KBM-7 (cell line): ENCODE results near the gene AHRR.

Experiments
- DNase-seq: peaks from one replicate; pipeline ENCODE4 v3.0.0-alpha.2; 2015
- in situ Hi-C: fragments of 300-500 bp; cut with MboI; formaldehyde crosslinking; loops from 2 replicates; pipeline ENCODE4 v1.14.3; 2020; ENCODE audit warnings: low sequenced_read_pairs, low pct_unique_long_range_greater_than_20kb, mixed read lengths

AHRR gene

DNA sequence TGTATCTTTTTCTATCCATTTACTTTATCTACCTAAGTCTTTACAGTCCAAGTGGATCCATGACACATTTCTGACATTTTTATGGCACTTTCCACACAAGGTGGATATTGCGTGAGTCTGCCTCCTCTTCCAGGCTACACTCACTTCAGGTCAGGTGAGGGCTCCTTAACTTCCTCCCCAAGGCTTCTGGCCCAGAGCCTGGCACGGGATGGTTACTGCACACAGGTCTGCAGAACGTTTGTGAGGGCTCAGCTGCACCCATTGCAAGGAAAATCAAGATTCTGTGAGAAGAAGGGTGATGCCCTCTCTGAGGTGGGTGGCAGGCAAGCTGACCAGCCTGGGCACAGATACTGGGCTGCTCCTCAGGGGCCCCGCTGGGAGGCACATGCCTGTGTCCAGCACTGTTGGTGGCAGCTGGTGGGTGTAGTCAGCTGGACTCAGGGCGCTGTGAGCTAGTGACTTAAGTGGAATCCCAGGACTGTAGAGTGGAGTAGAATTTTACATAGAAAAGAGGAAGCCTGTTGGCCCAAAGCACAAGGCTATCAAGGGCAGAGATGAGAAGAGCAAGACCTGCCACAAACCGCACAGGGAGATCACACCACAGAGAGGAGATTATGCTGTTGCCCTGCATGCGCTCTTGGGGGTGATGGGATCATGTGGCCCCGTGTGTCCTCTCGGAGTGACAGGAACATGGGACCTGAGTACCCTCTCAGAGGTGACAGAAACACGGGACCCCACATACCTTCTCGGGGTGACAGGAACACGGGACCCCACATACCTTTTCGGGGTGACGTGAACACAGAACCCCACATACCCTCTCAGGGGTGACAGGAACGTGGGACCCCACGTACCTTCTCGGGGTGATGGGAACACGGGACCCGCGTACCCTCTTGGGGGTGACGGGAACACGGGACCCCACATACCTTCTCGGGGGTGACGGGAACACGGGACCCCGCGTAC, 21.3 kb downstream of the AHRR start:
- DNase-seq, result peak; percentile 86
- in situ Hi-C loops, result no loop called here

DNA sequence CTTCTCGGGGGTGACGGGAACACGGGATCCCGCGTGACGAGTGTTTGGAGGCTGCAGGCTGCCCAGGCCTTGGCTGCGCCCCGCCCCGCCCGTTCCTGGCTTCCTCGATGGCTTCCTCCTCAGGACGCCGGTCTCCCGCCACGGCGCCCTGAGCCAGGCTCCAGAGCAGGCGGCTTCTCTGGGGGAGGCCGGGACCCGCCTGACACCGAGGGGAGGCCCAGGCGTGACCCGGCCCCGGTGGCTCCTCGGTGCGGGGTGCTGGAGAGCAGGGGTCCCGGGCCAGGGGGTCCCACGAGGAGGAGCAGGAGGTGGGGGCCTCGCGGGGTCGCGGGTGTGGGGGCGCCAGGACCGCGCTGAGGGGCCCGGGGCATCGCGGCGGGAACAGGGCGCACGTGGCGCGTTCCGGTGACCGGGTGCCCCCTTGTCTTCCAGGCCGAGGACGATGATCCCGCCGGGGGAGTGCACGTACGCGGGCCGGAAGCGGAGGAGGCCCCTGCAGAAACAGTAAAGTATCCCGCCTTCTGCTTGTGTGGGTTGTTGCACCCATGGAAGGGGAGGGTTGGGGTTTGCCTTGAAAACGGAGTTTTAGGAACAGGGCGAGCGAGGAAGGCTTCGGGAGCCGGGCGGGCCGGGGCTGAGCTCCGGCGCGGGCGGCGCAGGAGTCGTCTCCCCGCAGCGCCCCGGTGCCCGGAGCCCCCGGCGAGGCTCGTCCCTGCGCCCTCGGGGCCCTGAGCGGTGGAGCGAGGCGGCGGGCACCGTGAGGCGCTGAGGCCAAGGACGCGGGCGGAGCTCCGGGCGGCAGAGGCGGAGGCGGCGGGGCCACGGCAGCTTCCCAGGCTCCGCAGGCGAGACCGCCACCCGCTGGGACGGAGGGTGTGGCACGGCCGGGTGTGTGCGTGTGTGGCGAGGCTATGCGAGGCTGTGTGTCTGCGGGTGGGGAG, 22.2 kb downstream of the AHRR start:
- DNase-seq, result no peak
- in situ Hi-C loops, result no loop called here

DNA sequence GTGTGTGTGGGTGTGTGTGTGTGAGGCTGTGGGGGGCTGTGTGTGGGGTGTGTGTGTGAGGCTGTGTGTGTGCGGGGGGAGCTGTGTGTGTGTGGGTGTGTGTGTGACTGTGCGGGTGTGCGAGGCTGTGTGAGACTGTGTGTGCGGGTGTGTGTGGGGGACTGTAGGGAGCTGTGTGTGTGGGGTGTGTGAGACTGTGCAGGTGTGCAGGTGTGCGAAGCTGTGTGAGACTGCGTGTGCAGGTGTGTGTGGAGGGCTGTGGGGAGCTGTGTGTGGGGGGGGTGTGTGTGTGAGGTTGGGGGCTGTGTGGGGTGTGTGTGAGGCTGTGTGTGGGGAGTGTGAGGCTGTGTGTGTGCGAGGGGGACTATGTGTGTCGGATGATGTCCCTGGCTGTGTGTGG, 23.2 kb downstream of the AHRR start:
- DNase-seq, result no peak
- in situ Hi-C loops, result no loop called here

- DNase-seq, result no peak
- in situ Hi-C loops, result no loop called here
Observed at GRCh38 chr5:345404-346195, 24.1 kb downstream of the AHRR start.

DNA sequence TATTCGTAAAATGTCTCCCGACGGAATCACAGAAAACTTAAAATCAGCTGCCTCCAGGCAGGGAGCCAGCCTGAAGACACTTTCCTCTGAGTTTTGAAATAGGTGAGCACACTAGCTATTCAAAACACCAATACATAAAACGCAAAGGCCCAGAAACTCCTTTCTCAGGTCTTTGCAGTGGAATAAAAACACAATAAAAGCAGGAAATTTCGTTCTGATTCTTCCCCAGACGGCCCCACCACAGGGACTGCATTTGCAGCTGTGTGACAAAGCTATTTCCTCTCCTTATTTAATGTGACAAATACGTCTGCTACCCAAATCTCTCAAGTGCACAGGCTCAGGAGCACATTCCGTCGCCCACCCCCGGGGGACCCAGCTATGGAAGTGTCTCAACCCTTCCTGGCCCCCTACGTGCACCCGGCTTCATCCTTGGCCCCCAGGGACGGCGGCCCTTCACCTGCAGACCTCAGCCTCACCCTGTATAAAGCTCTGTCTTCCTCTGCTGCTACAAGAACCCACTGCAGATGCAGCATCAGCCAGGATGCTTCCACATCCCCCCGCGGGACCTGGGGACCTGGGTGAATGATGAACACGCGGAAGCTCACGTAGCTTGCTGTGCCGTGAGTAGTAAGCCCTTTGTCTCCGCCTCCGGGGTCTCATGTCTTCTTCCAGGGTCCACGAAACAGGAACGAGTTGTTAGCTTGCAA, 24.9 kb downstream of the AHRR start:
- in situ Hi-C loops, result no loop called here
- no peak for DNase-seq

- in situ Hi-C loops, result no loop called here
- DNase-seq, result no peak
Observed at GRCh38 chr5:347712-348284, 26.3 kb downstream of the AHRR start.

GRCh38 chr5:348726-349125, 27.2 kb downstream of the AHRR start:
- in situ Hi-C loops, result no loop called here
- no peak for DNase-seq

DNA sequence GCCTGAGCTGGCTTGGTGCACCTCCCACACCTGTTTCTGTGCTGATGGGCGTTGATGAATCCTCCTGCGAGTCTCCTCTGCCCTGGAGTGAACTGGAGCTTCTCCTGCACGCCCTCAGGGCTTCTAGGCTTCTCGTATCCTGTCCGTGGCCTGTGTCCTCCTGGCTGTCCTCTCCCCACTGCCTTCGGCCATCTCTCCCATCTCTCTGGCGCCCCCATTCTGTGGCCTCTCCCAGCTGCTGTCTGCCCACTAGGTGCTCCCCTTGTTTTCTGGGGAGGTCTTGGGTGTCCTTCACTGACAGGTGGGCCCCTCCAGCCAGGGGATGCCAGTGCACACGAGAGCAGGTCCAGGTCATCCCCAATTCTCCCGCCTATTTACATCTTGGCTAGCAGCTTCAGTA, 28.8 kb downstream of the AHRR start:
- DNase-seq, result no peak
- in situ Hi-C loops, result no loop called here

DNA sequence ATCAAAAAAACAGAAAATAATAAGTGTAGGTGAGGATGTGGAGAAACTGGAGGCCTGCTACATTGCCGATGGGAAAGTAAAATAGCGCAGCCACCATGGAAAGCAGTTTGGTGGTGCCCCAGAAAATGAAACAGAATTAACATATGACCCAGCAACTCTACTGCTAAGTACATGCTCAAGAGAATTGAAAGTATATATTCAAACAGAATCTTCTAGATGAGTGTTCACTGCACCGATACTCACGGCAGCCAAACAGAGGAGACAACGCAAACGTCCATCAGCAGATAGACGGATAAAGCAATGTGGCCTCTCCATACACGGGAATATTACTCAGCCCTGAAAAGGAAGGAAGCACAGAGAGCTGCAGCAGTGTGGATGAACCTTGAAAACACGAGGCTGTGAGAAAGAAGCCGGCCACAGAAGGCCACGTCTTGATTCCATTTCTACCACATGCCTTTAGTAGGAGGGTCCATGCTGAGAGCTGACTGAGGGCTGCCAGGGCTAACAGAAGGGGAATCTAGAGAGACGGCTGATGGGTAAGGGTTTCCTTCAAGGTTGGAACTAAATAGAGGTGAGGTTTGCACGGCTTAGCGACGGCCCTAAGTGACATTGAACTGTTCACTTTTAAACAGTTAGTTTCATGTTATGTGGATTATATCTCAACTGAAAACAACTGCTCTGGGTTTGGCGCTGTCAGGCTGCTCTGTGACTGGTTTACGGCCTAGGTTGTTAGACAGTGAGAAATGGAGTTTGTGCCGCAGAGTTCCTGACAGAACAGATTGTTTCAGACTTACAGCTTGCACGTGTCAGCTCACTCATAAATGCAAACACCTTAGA, 29.8 kb downstream of the AHRR start:
- DNase-seq, result no peak
- in situ Hi-C loops, result no loop called here

GRCh38 chr5:351921-352245, 30.4 kb downstream of the AHRR start:
- in situ Hi-C loops, result no loop called here
- DNase-seq, result no peak

DNA sequence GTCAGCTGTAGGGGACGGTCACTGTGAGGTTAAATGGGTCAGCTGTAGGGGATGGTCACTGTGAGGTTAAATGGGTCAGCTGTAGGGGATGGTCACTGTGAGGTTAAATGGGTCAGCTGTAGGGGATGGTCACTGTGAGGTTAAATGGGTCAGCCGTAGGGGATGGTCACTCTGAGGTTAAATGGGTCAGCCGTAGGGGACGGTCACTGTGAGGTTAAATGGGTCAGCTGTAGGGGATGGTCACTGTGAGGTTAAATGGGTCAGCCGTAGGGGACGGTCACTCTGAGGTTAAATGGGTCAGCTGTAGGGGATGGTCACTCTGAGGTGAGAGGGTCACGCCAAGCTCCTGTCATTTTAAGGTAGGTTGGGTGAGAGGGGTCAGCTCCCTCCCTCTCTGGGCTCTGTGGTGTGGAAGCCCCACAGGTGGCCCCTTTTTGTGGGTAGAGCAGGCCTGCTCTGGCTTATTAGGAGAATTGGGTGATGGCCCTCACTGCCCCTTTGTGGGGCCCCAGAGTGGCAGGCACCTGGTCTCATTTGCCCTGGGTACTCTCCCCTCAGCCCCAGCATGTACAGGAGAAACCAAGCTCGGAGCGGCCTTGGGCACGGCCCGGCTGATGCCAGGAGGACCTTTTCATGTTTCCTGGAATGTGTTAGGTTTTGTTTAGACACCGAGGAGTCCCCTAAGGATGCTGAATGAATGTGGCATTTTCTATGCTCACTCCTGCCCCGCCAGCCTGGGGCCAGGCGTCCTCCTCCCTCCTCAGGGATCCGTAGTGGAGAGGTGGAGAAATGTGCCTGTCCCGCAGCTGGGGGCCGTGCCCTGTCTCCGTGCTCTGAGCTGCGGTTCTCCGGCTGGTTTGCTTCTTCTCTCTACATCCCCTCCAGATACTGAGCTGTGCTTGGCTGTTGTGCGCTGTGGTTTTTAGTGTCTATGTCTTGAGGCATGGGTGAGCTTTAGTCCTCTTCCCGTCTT, 31.4 kb downstream of the AHRR start:
- in situ Hi-C loops, result no loop called here
- no peak for DNase-seq

GRCh38 chr5:353612-354580, 32.4 kb downstream of the AHRR start:
- in situ Hi-C loops, result no loop called here
- DNase-seq, result no peak

GRCh38 chr5:354581-355378, 33.3 kb downstream of the AHRR start:
- in situ Hi-C loops, result no loop called here
- no peak for DNase-seq

DNA sequence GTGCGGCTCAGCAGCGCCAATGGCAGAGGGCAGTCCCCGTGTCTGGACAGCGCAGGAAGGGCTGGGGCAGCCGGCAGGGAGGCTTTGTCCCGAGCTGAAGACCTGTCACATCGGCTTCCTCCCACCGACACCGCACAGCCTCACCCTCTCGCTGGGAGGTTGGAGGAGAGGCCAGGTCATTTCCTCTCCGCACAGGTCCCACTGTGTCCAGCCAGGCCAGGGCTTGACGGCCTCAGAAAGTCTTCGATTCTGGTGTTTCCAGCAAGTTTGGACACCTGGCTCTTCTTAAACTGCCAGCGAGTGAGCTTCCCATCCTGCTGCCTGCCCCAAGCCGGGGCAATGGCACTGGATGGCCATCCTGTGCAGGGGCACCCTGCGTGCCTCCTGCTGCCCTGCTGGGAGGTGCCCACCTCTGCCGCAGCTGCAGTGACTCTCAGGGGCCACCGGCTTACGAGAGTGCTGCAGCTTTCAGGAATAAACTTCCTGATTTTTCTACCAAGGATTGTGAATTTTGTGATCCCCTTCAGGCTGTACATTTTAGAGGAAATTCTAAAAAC, 33.9 kb downstream of the AHRR start:
- in situ Hi-C loops, result no loop called here
- no peak for DNase-seq

GRCh38 chr5:355958-356357, 34.4 kb downstream of the AHRR start:
- in situ Hi-C loops, result no loop called here

More at GRCh38 chr5:355958-356357, 34.4 kb downstream of the AHRR start:
- no peak for DNase-seq
